ENCODE measurements around the gene SLC12A8. TPM values are rescaled to one million over a fixed set of nuclear protein-coding genes. Genes with fewer than 3 reads are reported as not detected.

SLC12A8 gene

DNA sequence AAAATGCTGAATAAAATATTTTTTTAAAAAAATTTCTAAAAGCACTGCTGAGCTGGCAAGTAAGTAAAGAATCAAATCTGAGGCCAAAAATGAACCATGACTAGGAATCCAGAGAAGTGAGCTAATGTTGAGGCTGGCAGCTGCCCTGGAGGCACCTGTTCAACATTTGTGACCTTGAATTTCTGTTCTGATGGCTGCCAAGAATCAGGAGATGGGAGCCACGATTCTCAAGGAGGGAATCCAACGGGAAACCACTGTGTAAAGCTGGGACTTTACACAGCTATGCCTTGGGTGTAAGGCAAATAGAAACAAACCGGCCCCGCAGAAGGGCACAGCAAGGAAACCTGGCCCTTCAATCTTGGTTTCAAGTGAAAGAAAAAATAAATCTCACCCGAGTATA, 179.4 kb downstream of the SLC12A8 start:
- peaks cover 15 to 23% of the 10 kb centered on the region in 2 experiments for H3K36me3 ChIP-seq (ENCODE audit: control insufficient read depth in 1 of 2, insufficient read depth in 2 of 2, low read depth in 1 of 2, low read length in 2 of 2)
- 94% methylated on average over 5 of the region's 5 CpGs for WGBS

DNA sequence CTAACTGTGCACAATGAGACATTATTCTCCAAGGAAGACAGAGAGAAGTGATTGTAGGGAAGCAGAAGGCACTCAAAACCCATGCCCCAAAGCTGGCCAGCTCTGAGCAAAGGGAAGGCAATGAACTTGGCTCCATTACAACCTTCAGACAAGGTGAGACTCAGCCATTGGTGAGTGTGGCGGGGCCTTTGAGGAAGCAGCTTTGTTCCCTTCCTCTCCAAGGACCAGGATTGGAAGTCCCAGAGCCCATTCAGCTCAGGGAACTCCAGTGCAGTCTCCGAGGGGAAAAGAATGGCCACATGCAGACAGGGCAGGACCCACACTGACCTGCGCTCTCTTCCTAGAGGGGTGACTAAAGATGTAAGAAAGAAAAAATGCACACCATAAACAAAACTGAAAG, 179.9 kb downstream of the SLC12A8 start:
- peak overlapping the region; percentile 6 for H2AK5ac ChIP-seq (ENCODE audit: low read length, severe bottlenecking)
- H3K9me3 ChIP-seq (ENCODE audit: control insufficient read depth, low read length), result peaks cover 12% of the 10 kb centered on the region
- DNase-seq, result no peak
- no peaks in the 10 kb centered on the region for H3K27me3 ChIP-seq (ENCODE audit: control insufficient read depth in 1 of 2, insufficient read depth in 1 of 2, low read length in 2 of 2)
- H4K91ac ChIP-seq (ENCODE audit: low read length), result peak overlapping the region; percentile 8
- H3K36me3 ChIP-seq (ENCODE audit: control insufficient read depth in 1 of 2, insufficient read depth in 2 of 2, low read depth in 1 of 2, low read length in 2 of 2), result peaks cover 19 to 27% of the 10 kb centered on the region in 2 experiments
- peak overlapping the region; percentile 76 for H3K27ac ChIP-seq (ENCODE audit: low read length, poor library complexity, severe bottlenecking)
- H2AFZ ChIP-seq (ENCODE audit: low read depth, low read length), result no peak overlapping the region
- H2BK15ac ChIP-seq (ENCODE audit: low read depth, poor library complexity, severe bottlenecking), result peak overlapping the region; percentile 30
- peak overlapping the region in 1 of 2 experiments; percentile 32 for H3K4ac ChIP-seq (ENCODE audit: low read depth in 1 of 2, low read length in 2 of 2)
- no peak overlapping the region for H3K4me2 ChIP-seq (ENCODE audit: low read length, poor library complexity, severe bottlenecking)
- peaks cover 30% of the 10 kb centered on the region for H3K79me1 ChIP-seq (replicated peaks; ENCODE audit: low read length, poor library complexity, severe bottlenecking)
- H3K9ac ChIP-seq (ENCODE audit: low read length), result no peak overlapping the region
- H3K14ac ChIP-seq (ENCODE audit: low read length in 2 of 2), result peak overlapping the region in 1 of 2 experiments; percentile 11
- H2BK12ac ChIP-seq (ENCODE audit: low read length in 2 of 2), result peak overlapping the region; percentile 2 to 46
- WGBS, result 70% methylated on average over 2 of the region's 3 CpGs
- H3K4me1 ChIP-seq (ENCODE audit: control insufficient read depth, insufficient read depth, low read depth, low read length), result peaks cover 19% of the 10 kb centered on the region
- peak overlapping the region; percentile 5 for H2BK5ac ChIP-seq (ENCODE audit: low read depth, low read length, poor library complexity, severe bottlenecking)
- peak overlapping the region; percentile 4 for H4K8ac ChIP-seq (ENCODE audit: low read length)
- no peak overlapping the region for H3K23ac ChIP-seq (ENCODE audit: low read length in 2 of 2)
- peak overlapping the region; percentile 0 to 85 for H3K18ac ChIP-seq (ENCODE audit: low read depth in 1 of 2, low read length in 2 of 2)
- no peak overlapping the region for H2BK120ac ChIP-seq (ENCODE audit: low read depth, low read length)
- no peak overlapping the region for H3K4me3 ChIP-seq (ENCODE audit: insufficient read depth in 1 of 2, low read depth in 1 of 2, low read length in 2 of 2)

More for the DNA sequence above, 179.4 kb downstream of the SLC12A8 start:
- H3K27me3 ChIP-seq (ENCODE audit: control insufficient read depth in 1 of 2, insufficient read depth in 1 of 2, low read length in 2 of 2), result no peaks in the 10 kb centered on the region
- no peak overlapping the region for H3K9ac ChIP-seq (ENCODE audit: low read length)
- H3K4ac ChIP-seq (ENCODE audit: low read depth in 1 of 2, low read length in 2 of 2), result peak overlapping the region in 1 of 2 experiments; percentile 43
- no peak overlapping the region for H3K18ac ChIP-seq (ENCODE audit: low read depth in 1 of 2, low read length in 2 of 2)
- H3K79me1 ChIP-seq (replicated peaks; ENCODE audit: low read length, poor library complexity, severe bottlenecking), result peaks cover 28% of the 10 kb centered on the region
- DNase-seq, result peak; percentile 2
- H4K91ac ChIP-seq (ENCODE audit: low read length), result no peak overlapping the region
- no peak overlapping the region for H2AFZ ChIP-seq (ENCODE audit: low read depth, low read length)
- H2AK5ac ChIP-seq (ENCODE audit: low read length, severe bottlenecking), result peak overlapping the region; percentile 7
- H3K4me2 ChIP-seq (ENCODE audit: low read length, poor library complexity, severe bottlenecking), result no peak overlapping the region
- H2BK15ac ChIP-seq (ENCODE audit: low read depth, poor library complexity, severe bottlenecking), result no peak overlapping the region
- peak overlapping the region in 1 of 2 experiments; percentile 87 for H2BK12ac ChIP-seq (ENCODE audit: low read length in 2 of 2)
- H2BK5ac ChIP-seq (ENCODE audit: low read depth, low read length, poor library complexity, severe bottlenecking), result no peak overlapping the region
- no peak overlapping the region for H4K8ac ChIP-seq (ENCODE audit: low read length)
- H3K23ac ChIP-seq (ENCODE audit: low read length in 2 of 2), result no peak overlapping the region
- peak overlapping the region; percentile 57 for H2BK120ac ChIP-seq (ENCODE audit: low read depth, low read length)
- peaks cover 12% of the 10 kb centered on the region for H3K9me3 ChIP-seq (ENCODE audit: control insufficient read depth, low read length)
- no peak overlapping the region for H3K4me3 ChIP-seq (ENCODE audit: insufficient read depth in 1 of 2, low read depth in 1 of 2, low read length in 2 of 2)
- H3K14ac ChIP-seq (ENCODE audit: low read length in 2 of 2), result no peak overlapping the region
- no peak overlapping the region for H3K27ac ChIP-seq (ENCODE audit: low read length, poor library complexity, severe bottlenecking)
- H3K4me1 ChIP-seq (ENCODE audit: control insufficient read depth, insufficient read depth, low read depth, low read length), result peaks cover 22% of the 10 kb centered on the region

Small RNA genes within 50 kb of the gene (small RNA-seq; reads per million reads assigned to genes)
- gene MIR5092 (ENCODE audit: low read depth) (not detected), gene RNA5SP137 (ENCODE audit: low read depth) (not detected), gene RNU6-230P (ENCODE audit: low read depth) (not detected)

Data from mesenchymal stem cell (in vitro differentiated cells and primary cell).